Measurements from ENCODE around the gene WDTC1. TPM values are rescaled to one million over a fixed set of nuclear protein-coding genes. Genes with fewer than 3 reads are reported as not detected.

WDTC1 gene
- total RNA-seq, 1 experiment from 2014 or later, result 19.0 TPM

- H2AK5ac ChIP-seq (ENCODE audit: insufficient read length, low read length), result no peak overlapping the region
- no peak overlapping the region for H2BK20ac ChIP-seq (ENCODE audit: low read depth, low read length, poor library complexity, severe bottlenecking)
- no peak overlapping the region for H3K9ac ChIP-seq (ENCODE audit: extremely low read depth, insufficient read length, low read length)
- no peaks in the 10 kb centered on the region for H3K79me2 ChIP-seq (ENCODE audit: insufficient read depth, low read length)
- H3K4ac ChIP-seq (ENCODE audit: low read depth, low read length), result no peak overlapping the region
- H3K14ac ChIP-seq (ENCODE audit: insufficient read depth, low read length), result 0 out of 2 replicates have a peak overlapping the region, but pooled peaks have one; percentile 23
- H3K23ac ChIP-seq (ENCODE audit: insufficient read length, low read depth, low read length), result no peak overlapping the region
- no CpG with 5 or more reads among the region's 6 CpGs for WGBS (ENCODE audit: extremely low coverage, insufficient read length, low lambda C conversion rate)
- peak overlapping the region; percentile 85 to 93 (median 88); a peak in 6 of 7 replicates for H3K27ac Mint-ChIP-seq
- H3K27me3 ChIP-seq (ENCODE audit: insufficient read depth, low read length), result no peaks in the 10 kb centered on the region
- H3K9me3 ChIP-seq (ENCODE audit: control insufficient read depth, low read depth, low read length), result no peaks in the 10 kb centered on the region
- H2BK5ac ChIP-seq (ENCODE audit: insufficient read length, low read length), result no peak overlapping the region
- no peaks in the 10 kb centered on the region for H3K9me3 Mint-ChIP-seq
- no peaks in the 10 kb centered on the region for H3K79me1 ChIP-seq (ENCODE audit: insufficient read depth, low read depth, low read length, poor library complexity, severe bottlenecking)
- H4K8ac ChIP-seq (replicated peaks; ENCODE audit: insufficient read length, low read depth, low read length), result no peak overlapping the region
- H4K5ac ChIP-seq (ENCODE audit: insufficient read length, low read depth, low read length), result no peak overlapping the region
- peaks cover 0 to 5% (median 0%) of the 10 kb centered on the region in 3 experiments; a peak in 2 of 7 replicates for H3K36me3 Mint-ChIP-seq (ENCODE audit: insufficient read depth in 1 of 3, low read depth in 3 of 3)
- H3T11ph ChIP-seq (ENCODE audit: low read length), result no peak overlapping the region
- DNase-seq, result no peak
- peak overlapping the region; percentile 12 to 67; a peak in 4 of 5 replicates for H3K4me3 Mint-ChIP-seq
- peaks cover 19 to 32% of the 10 kb centered on the region in 2 experiments for H3K4me1 Mint-ChIP-seq
- peaks cover 6% of the 10 kb centered on the region for H3K4me1 ChIP-seq (ENCODE audit: insufficient read depth, low read length)
- no peak overlapping the region for H4K91ac ChIP-seq (ENCODE audit: insufficient read length, low read depth, low read length)
- H3K27me3 Mint-ChIP-seq (ENCODE audit: low read depth), result peaks cover 5% of the 10 kb centered on the region
- H3K18ac ChIP-seq (ENCODE audit: insufficient read length, low read depth, low read length), result peak overlapping the region; percentile 56
- TF ChIP-seq, protein P1, sequence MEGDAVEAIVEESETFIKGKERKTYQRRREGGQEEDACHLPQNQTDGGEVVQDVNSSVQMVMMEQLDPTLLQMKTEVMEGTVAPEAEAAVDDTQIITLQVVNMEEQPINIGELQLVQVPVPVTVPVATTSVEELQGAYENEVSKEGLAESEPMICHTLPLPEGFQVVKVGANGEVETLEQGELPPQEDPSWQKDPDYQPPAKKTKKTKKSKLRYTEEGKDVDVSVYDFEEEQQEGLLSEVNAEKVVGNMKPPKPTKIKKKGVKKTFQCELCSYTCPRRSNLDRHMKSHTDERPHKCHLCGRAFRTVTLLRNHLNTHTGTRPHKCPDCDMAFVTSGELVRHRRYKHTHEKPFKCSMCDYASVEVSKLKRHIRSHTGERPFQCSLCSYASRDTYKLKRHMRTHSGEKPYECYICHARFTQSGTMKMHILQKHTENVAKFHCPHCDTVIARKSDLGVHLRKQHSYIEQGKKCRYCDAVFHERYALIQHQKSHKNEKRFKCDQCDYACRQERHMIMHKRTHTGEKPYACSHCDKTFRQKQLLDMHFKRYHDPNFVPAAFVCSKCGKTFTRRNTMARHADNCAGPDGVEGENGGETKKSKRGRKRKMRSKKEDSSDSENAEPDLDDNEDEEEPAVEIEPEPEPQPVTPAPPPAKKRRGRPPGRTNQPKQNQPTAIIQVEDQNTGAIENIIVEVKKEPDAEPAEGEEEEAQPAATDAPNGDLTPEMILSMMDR (conservative IDR thresholded peaks at IDR 0.05), result no peak; the same call in 2 of the 3 replicates
- no peaks in the 10 kb centered on the region for H3K23me2 ChIP-seq (ENCODE audit: insufficient read length, low read depth, low read length, poor library complexity, severe bottlenecking)
- peak overlapping the region; percentile 7 for H3K4me2 ChIP-seq (ENCODE audit: insufficient read depth, insufficient read length, low read length)
- H2BK15ac ChIP-seq (ENCODE audit: low read depth, low read length), result no peak overlapping the region
- H3K56ac ChIP-seq (ENCODE audit: insufficient read length, low read depth, low read length), result no peak overlapping the region
- no peak overlapping the region for H2BK12ac ChIP-seq (ENCODE audit: insufficient read length, low read depth, low read length)
- no peaks in the 10 kb centered on the region for H4K20me1 ChIP-seq (ENCODE audit: control insufficient read depth, insufficient read depth, insufficient read length)
- no peak overlapping the region for H2AFZ ChIP-seq (ENCODE audit: low read length)
- H3K27ac ChIP-seq (ENCODE audit: insufficient read length, low read depth, low read length), result no peak overlapping the region
- H2BK120ac ChIP-seq (ENCODE audit: low read depth, low read length, poor library complexity, severe bottlenecking), result no peak overlapping the region
Observed at GRCh38 chr1:27307874-27308598, 73.6 kb downstream of the WDTC1 start.
